Iris pigment epithelial cell (primary cell): Measurements from ENCODE around the gene CTSK.

ENCODE experiments used
- DNase-seq: peaks from one replicate; pipeline ENCODE4 v3.0.0-alpha.2; 2011; ENCODE audit warnings: low read depth

The CTSK gene

DNA sequence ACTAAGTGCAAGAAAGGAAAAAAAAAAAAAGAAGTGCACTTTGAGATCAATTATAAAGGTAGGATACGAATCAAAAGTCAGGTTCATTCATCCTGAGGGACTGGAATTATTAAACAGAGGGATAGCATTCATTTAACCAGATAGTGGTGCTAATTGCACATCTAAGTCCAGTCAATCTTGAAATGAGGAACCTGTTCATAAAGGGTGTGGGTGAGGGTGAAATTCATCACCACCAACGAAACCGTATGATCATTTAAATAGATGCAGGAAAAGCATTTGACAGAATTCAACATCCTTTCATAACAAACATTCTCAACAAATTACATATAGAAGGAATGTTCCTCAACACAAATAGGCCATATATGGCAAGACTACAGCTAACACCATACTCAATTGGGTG lies 48.0 kb downstream of the CTSK start:
- DNase-seq: no peak

DNA sequence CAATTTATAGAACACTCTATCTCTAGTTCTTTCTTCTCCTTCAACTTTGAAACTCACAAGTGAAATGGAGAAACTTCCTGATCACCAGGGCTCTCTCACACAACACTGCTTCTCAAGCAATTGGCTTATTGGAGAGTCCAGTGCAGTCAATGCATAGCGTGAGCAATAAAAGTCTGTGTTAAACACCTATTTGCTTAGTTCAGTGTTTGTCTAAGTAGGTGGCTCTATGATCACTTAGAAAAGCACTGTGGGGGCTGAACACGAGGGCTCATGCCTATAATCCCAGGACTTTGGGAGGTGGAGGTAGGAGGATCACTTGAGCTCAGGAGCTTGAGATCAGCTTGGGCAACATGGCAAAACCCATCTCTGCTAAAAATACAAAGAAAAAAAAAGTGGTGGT lies 54.6 kb downstream of the CTSK start:
- DNase-seq: no peak

DNA sequence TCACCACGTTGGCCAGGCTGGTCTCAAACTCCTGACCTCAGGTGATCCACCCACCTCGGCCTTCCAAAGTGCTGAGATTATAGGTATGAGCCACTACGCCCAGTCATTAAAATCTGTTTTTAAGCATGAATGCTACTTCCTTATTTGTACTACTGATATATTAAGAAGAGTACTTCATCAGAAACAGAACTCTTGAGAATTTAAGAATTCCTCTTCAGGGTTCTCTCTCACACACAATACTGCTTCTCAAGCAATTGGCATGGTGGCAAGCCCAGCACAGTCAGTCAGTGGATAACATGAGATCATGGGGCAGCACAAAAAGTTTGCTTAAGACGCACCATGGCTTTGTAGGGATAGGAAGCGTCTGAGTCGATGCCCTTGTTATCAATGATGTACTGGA lies 56.6 kb downstream of the CTSK start:
- DNase-seq: no peak

DNA sequence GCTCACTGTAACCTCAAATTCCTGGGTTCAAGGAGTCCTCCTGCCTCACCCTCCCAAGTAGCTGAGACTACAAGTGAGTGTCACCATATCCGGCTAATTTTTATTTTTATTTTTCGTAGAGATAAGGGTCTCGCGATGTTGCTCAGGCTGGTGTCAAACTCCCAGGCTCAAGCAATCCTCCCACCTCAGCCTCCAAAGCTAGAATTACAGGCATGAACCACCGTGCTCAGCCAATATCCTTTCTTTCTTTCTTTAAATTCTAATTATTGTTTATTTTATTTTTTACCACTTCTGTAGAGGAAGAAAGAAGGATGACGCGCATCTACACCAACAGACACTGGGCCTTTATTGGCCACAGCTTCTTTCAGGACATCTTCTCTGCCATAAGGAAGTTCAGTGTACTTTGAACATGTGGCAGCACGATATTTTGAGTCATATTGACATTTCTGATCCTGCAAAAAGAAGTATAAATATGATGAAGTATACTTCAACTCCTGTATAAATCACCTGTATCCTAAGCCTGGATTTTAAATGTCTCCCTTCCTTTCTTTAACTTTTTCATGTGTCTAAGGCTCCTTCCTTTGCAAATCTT lies 58.2 kb downstream of the CTSK start:
- no peak for DNase-seq

DNA sequence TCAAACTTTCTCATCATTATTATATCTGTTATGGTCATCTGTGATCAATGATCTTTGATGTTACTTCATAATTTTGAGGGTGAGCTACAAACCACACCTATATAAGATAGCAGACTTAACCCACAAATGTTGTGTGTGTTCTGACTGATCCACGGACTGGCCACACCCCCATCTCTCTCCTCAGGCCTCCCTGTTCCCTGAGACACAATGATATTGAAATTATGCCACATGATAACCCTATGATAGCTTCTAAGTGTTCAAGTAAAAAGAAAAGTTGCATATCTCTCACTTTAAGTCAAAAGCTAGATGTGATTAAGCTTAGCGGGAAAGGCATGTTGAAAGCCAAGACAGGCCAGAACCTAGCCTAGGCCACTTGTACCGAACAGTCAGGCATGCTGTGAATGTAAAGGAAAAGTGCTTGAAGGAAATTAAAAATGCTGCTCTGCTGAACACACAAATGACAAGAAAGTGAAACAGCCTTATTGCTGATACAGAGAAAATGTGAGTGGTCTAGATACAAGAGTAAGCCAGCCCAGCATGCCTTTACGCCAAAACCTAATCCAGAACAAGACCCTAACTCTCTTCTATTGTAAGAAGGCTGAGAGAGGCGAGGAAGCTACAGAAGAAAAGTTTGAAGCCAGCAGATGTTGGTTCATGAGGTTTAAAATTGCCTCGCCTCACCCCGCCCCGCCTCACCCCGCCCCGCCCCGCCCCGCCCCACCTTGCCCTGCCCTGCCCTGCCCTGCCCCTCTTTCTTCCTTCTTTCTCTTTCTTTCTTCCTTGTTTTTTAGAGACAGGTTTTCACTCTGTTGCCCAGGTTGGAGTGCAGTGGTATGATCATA lies 59.0 kb downstream of the CTSK start:
- no peak for DNase-seq
